Measurements from ENCODE around the gene MINDY2.

MINDY2 gene

GRCh38 chr15:58770857-58771620 lies at the start of gene MINDY2:
Gene MINDY2, plus strand, starts transcription at chr15:58771302. Its CDS starts 94 bp downstream, at chr15:58771396.
- H3K9ac ChIP-seq (ENCODE audit: insufficient read length) = peak within 1 kb of the TSS; percentile 83
- H3K4me3 ChIP-seq = peak within 1 kb of the TSS; percentile 89
- no peaks in the 10 kb centered on the region for H3K9me3 ChIP-seq (ENCODE audit: low read depth, low read length)
- no peaks in the 10 kb centered on the region for H3K36me3 ChIP-seq (ENCODE audit: insufficient read depth, low read length)
- TF ChIP-seq FOXP2 (optimal IDR thresholded peaks at IDR 0.05; ENCODE audit: control extremely low read depth, extremely low read length, insufficient read depth) (no peak), POLR2AphosphoS5 (IDR thresholded peaks at IDR 0.05; ENCODE audit: borderline replicate concordance, low read depth, low read length) (peak; percentile 76)
- H3K27ac ChIP-seq = peak within 1 kb of the TSS; percentile 11; the same call in 1 of the 2 replicates
- peak; percentile 65 for DNase-seq (ENCODE audit: low read depth, low spot score)

GRCh38 chr15:58724466-58724865 lies 46.6 kb upstream of the MINDY2 start:
- H3K27ac ChIP-seq = no peak overlapping the region
- TF ChIP-seq EZH2 (IDR thresholded peaks at IDR 0.05) (no peak), POLR2AphosphoS5 (IDR thresholded peaks at IDR 0.05; ENCODE audit: borderline replicate concordance, low read depth, low read length) (no peak), FOXP2 (optimal IDR thresholded peaks at IDR 0.05; ENCODE audit: control extremely low read depth, extremely low read length, insufficient read depth) (no peak)
- no peaks in the 10 kb centered on the region for H3K36me3 ChIP-seq (ENCODE audit: insufficient read depth, low read length)
- no peaks in the 10 kb centered on the region for H3K9me3 ChIP-seq (ENCODE audit: low read depth, low read length)
- H3K4me3 ChIP-seq = no peak overlapping the region
- no peak for DNase-seq (ENCODE audit: low read depth, low spot score)
- H3K9ac ChIP-seq (ENCODE audit: insufficient read length) = no peak overlapping the region

- no peak for TF ChIP-seq FOXP2 (optimal IDR thresholded peaks at IDR 0.05; ENCODE audit: control extremely low read depth, extremely low read length, insufficient read depth)
- TF ChIP-seq EZH2 (IDR thresholded peaks at IDR 0.05) = no peak
- no peak for TF ChIP-seq POLR2AphosphoS5 (IDR thresholded peaks at IDR 0.05; ENCODE audit: borderline replicate concordance, low read depth, low read length)
- Histone ChIP-seq H3K9me3 (ENCODE audit: low read depth, low read length) (no peaks in the 10 kb centered on the region), H3K36me3 (ENCODE audit: insufficient read depth, low read length) (no peaks in the 10 kb centered on the region), H3K9ac (ENCODE audit: insufficient read length) (no peak overlapping the region), H3K4me3 (no peak overlapping the region), H3K27ac (no peak overlapping the region)
- no peak for DNase-seq (ENCODE audit: low read depth, low spot score)
Observed at GRCh38 chr15:58726867-58727266, 44.2 kb upstream of the MINDY2 start.

GRCh38 chr15:58731756-58732535 lies 39.2 kb upstream of the MINDY2 start:
- TF ChIP-seq POLR2AphosphoS5 (IDR thresholded peaks at IDR 0.05; ENCODE audit: borderline replicate concordance, low read depth, low read length) = no peak
- no peak for TF ChIP-seq EZH2 (IDR thresholded peaks at IDR 0.05)
- no peak for TF ChIP-seq FOXP2 (optimal IDR thresholded peaks at IDR 0.05; ENCODE audit: control extremely low read depth, extremely low read length, insufficient read depth)
- no peak for DNase-seq (ENCODE audit: low read depth, low spot score)
- H3K4me3 ChIP-seq = no peak overlapping the region
- H3K9me3 ChIP-seq (ENCODE audit: low read depth, low read length) = no peaks in the 10 kb centered on the region
- no peak overlapping the region for H3K9ac ChIP-seq (ENCODE audit: insufficient read length)
- H3K27ac ChIP-seq = no peak overlapping the region
- H3K36me3 ChIP-seq (ENCODE audit: insufficient read depth, low read length) = no peaks in the 10 kb centered on the region

- H3K9me3 ChIP-seq (ENCODE audit: low read depth, low read length) = no peaks in the 10 kb centered on the region
- H3K36me3 ChIP-seq (ENCODE audit: insufficient read depth, low read length) = no peaks in the 10 kb centered on the region
- no peak overlapping the region for H3K4me3 ChIP-seq
- no peak overlapping the region for H3K9ac ChIP-seq (ENCODE audit: insufficient read length)
- no peak overlapping the region for H3K27ac ChIP-seq
- DNase-seq (ENCODE audit: low read depth, low spot score) = no peak
- TF ChIP-seq POLR2AphosphoS5 (IDR thresholded peaks at IDR 0.05; ENCODE audit: borderline replicate concordance, low read depth, low read length) (no peak), EZH2 (IDR thresholded peaks at IDR 0.05) (no peak), FOXP2 (optimal IDR thresholded peaks at IDR 0.05; ENCODE audit: control extremely low read depth, extremely low read length, insufficient read depth) (no peak)
Observed at GRCh38 chr15:58732625-58733363, 38.3 kb upstream of the MINDY2 start.

GRCh38 chr15:58734859-58735258 lies 36.2 kb upstream of the MINDY2 start:
- H3K9me3 ChIP-seq (ENCODE audit: low read depth, low read length) = no peaks in the 10 kb centered on the region
- H3K9ac ChIP-seq (ENCODE audit: insufficient read length) = no peak overlapping the region
- TF ChIP-seq POLR2AphosphoS5 (IDR thresholded peaks at IDR 0.05; ENCODE audit: borderline replicate concordance, low read depth, low read length) (no peak), FOXP2 (optimal IDR thresholded peaks at IDR 0.05; ENCODE audit: control extremely low read depth, extremely low read length, insufficient read depth) (no peak), EZH2 (IDR thresholded peaks at IDR 0.05) (no peak)
- H3K36me3 ChIP-seq (ENCODE audit: insufficient read depth, low read length) = no peaks in the 10 kb centered on the region
- H3K27ac ChIP-seq = no peak overlapping the region
- DNase-seq (ENCODE audit: low read depth, low spot score) = no peak
- no peak overlapping the region for H3K4me3 ChIP-seq

- TF ChIP-seq FOXP2 (optimal IDR thresholded peaks at IDR 0.05; ENCODE audit: control extremely low read depth, extremely low read length, insufficient read depth) = no peak
- Histone ChIP-seq H3K4me3 (no peak overlapping the region; the same call in 1 of the 2 replicates), H3K27ac (peak overlapping the region; percentile 40; the same call in 1 of the 2 replicates), H3K9ac (ENCODE audit: insufficient read length) (no peak overlapping the region), H3K9me3 (ENCODE audit: low read depth, low read length) (no peaks in the 10 kb centered on the region), H3K36me3 (ENCODE audit: insufficient read depth, low read length) (no peaks in the 10 kb centered on the region)
- DNase-seq (ENCODE audit: low read depth, low spot score) = peak; percentile 63
Observed at GRCh38 chr15:58736018-58736643, 35.0 kb upstream of the MINDY2 start.
